Stimulated activated CD4-positive, alpha-beta T cell treated with anti-CD3 and anti-CD28 coated beads, Interleukin-1b, Interleukin-23, amount 100 ng/mL, for 24 hours (primary cell): Measurements from ENCODE around the gene CDCA4.

Source experiments
- DNase-seq, 4 experiments: peaks; one replicate each; pipeline ENCODE4 v3.0.0-alpha.2; 2020; ENCODE audit warnings: low read depth in 4 of 4, low spot score in 1 of 4

Gene CDCA4

DNA sequence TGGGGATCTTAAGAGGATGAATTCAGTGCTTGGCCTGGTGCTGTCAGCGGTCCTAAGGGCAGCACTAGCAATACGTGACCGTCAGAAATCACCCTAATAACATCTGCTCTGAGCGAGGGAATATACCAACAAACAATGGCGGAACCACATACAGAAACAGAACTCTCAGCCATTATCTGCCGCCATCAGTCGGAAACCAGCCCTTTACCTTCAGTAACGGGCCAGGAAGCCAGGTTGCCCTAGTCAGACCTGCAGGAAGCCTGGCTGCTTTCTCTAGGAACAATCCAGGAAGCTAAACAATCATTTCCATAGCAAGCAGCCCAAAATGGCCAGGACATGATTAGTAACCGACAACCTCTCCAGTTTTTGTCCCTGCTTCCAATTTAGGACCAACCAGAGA, 5.6 kb downstream of the CDCA4 start:
- no peak for DNase-seq

DNA sequence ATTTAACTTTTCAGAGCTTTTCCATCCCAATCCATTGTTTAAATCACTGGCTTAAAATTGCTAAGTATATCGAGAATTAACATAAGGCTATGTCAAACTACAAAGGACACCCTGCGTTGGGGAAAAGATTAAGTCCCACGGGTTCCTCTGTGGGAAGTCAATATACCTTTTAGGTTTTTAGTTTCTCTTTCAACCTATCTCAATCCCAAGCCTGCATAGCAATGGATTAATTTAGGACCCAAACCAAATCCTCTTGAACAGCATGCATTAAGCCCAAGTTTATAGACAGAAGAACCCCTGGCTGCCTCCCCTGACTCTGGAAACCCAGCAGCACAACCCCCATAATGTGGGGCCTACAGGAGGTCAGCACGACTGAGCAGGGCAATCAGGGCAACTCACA, 6.3 kb downstream of the CDCA4 start:
- no peak for DNase-seq

GRCh38 chr14:105014032-105014431, 6.9 kb downstream of the CDCA4 start:
- DNase-seq, result no peak

GRCh38 chr14:105013150-105013785, 7.6 kb downstream of the CDCA4 start:
- no peak for DNase-seq

DNA sequence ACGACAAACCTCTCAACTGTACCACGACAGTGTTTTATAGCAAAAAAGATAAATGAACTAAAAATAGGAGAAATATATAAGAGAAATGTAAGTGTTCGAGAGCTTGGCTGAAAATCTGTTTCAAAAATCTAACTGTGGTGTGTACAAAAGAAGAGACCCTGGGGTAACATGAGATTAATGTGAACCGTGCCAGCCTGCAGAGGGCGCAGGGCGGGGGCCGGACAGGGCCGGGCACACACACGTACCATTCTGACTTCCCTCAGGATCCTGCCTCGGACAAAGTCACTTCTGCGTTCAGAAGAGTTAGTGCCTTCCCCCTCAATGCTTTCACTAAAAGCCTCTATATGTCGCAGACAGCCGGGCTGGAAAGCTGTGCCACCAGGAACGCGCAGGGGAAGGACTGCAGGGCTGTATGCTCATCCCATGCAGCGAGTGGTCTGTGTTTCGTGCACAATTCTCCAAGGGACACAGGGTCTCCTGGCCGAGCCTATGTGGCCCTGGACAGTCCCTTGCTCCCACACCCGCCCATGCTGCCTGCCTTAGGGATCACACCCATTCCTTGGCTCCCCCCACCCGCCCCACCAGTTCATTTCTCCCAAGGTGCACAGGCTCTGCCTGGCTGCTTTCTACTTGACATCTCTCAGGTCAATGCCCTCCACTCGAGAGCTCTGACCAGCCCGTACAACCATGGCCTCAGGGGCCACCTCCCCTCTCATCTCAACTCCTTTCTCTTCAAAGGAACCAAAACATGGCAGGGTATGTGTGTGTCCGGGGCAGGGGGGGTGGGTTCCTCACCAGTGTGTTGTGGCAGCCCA, 8.5 kb downstream of the CDCA4 start:
- DNase-seq, result no peak

DNA sequence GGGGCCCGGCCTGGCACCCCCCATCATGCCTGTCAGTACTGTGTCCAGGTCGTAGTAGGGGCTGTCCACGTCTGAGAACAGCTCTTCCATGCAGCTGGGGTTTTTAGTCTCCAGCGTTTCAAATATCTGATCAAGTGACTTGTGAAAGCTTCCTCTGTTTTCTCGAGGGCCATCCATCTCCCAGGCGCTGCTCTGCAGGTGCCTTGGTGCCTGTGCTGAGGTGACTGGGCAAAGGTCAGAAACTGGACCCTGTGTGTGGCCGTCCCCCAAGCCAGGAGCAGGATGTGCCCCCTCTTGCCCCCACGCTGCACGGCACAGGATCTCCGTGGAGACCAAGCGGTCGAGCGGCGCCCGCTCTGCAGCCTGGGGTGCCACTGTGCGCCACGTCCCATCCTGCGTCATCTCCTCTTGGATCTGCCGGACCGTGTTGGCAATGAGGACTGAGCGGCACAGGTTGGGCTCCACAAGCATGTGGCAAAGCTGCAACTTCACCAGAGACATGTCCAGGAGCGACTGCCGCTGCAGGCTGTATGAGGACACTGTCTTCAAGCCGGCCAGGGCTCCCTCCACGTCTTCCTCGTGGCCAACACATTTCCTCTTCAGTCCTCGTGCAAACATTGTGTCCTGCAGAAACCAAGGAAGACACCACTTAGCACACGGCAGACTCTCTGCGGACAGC, 9.4 kb downstream of the CDCA4 start:
- DNase-seq, result no peak

GRCh38 chr14:105010891-105011291, 10.0 kb downstream of the CDCA4 start:
- DNase-seq, result no peak

GRCh38 chr14:105010106-105010505, 10.8 kb downstream of the CDCA4 start:
- no peak for DNase-seq

DNA sequence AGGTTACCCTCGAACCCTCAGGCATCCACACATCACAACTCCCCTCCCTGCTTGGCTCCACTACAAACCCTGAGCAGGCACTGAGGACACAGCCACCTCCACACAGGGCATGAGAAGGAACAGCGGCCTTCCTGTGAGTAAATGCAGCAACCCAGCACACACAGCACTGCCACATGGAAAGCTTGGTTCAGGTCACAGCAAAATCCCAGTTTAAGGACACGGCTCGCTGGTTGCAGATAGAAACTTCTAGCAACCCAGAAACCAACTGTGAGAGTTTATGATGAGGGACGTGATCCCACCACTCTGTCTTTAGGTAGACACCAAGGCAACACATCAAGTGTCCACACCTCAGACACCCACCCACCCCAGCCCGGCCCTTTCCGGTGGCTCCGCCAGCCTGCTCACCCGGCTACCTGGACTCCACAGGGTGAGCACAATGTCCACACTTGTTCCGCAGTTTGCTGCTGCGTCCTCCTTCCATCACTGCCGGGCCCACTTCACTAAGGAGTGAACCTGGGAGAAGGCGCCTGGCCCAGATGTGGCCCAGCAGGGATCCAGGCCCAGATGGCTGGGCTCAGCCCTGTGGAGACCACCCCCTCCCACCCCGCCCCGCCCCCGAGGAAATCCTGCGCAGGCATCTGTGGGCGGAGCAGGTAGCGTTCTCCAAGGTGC, 13.2 kb downstream of the CDCA4 start:
- DNase-seq, result no peak

DNA sequence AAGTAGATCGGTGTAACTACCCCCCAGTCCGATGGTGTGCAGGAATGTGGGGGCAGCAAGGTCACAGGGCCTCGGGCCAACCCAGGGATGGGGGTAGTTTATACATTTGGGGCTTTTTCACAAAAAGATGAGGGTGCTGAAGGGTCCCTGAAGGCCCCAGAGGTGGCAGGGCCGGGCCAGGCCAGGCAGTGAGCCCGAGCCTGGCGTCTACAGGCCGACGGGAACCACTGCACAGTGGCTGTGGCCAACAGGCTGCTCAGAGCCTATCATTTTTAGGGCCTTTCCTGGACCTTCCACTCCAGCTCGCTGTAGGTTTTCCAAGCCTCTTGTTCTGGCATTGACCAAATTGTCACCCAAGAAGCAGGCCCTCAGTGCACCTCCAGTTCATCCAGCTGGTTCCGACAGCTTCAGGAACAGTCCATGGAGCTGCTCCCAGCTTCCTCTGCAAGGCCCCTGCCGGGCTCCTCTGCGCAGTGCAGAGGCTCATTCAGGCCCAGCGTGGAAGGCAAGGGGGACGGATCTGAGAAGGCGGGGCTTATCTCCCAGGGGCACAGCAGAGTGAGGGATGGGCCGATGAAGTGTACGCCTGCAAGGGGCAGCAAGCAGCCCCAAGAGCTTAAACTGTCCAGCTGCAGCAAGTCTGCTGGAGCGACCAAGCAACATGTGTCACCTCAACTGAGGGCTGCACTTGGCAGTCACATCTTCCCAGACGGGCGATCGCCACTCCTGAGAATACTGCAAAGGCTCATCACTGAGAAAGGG, 13.9 kb downstream of the CDCA4 start:
- no peak for DNase-seq

DNA sequence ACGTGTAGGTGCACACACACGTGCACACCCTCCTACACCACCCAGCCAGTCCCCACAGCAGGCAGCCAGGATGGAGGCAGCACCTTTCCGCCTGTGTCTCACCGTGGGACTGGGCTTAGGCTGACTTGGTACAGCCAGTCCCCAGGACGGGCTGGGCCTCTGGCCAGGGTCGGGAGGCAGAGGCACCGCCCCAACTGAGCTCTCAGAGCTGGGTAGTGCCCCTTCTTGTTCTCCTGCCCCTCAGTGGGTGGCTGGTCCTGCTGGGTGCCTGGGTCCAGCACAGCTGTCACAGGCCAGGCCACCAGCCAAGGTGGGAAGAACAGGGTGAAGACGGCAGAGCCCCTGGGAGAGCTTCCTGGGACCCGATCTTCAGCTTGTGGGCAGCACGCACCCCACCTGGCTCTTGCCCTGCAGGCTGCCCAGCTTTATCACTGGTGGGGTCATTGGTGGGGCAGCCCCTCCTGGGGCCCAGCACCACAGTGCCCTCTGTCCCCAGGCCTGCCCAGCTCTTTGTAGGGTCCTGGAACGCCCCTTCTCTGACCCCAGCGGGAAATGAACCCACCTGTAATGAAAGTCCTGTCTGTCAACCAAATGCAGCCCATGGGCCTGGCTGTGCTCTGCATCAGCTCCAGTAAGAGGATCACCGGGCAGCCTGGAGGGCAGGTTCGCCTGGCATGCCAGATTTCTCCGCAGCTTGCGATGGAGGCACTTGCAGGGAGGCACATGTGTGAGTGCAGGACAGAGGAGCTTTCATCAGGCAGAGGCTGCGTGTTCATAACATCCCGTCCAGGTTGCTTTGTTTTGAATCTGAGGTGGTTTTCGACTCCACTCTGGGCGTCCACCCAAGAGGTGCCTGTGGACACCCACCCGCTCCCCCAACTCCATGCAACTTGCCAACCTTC, 14.7 kb downstream of the CDCA4 start:
- DNase-seq, result no peak

GRCh38 chr14:105005329-105005928, 15.5 kb downstream of the CDCA4 start:
- no peak for DNase-seq

GRCh38 chr14:104999361-104999760, 21.5 kb downstream of the CDCA4 start:
- no peak for DNase-seq

GRCh38 chr14:104998801-104999200, 22.1 kb downstream of the CDCA4 start:
- DNase-seq, result no peak

GRCh38 chr14:104996483-104996882, 24.4 kb downstream of the CDCA4 start:
- DNase-seq, result no peak

DNA sequence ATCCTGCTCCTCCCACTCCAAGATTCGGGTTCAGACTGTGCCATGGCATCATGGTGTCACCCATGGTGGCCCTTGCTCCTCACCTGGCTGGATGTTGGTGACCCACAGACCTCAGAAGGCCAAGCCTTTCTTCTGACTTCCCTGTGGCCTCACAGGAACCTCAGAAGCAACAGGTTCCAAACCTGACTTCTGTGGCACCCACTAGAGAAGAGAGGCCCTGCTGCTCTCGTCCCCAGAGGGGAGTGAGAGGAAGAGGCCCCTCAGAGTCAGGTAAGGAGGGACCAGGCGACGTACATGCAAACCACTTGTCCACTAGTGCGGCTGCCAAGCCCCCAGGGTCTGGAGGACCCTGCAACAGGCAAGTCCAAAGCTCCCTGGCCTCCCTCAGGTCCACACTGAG, 24.9 kb downstream of the CDCA4 start:
- DNase-seq, result no peak

- DNase-seq, result no peak
Observed at GRCh38 chr14:104994978-104995377, 25.9 kb downstream of the CDCA4 start.

DNA sequence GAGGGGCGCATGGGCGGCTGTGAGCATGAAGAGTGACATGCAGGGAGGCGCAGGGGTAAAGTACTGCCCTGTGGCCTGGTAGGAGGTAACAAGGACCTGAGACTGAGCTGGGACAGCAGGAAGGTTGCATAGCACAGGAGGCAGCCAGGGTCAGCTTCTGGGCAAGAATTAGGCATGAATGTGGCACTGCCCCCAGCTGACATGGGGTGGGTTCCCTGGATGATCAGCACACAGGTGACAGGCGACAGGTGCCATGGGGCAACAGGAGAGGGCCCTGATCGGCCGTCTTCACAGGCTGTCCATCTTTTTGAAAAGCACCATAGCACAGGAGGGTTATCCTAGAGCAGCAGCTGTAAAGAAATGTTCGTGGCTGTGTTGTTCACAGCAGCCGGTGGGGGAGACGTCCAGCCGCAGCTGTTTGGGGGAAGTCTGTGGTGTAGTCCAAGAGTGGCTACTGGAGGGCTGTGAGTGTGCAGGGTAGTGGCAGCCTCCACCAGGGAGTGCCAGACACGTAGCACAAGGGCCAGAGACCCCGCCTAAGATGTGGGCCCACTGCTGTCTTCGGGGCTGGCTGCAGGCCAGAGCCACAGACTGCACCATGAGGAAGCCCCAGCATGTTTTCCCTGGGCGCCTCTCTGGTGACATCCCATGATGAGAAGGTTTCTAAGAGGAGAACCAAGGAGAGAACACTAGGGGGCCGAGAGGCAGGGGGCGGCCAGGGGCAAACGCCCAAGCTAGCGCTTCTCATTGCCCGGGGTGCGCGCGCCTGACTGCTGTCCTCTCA, 26.9 kb downstream of the CDCA4 start:
- no peak for DNase-seq

DNA sequence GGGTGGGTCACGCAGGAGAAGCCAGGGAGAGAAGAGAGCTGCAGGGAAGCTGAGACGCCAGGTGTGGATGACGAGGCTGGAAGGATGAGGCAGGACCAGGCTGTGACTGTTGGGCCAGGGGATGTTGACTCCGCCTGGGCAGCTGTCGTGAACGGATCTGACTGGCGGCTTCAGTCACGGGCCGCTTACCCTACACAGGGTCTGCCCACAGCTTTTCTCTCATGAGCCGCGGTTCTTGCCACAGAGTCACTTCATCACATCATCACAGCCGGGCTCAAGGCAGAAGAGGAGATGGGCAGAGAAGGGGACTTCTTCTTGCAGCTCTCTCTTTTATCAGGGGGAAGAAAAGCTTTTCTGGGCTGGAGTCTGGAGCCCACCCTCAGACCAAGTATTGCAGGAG, 27.6 kb downstream of the CDCA4 start:
- no peak for DNase-seq
